Measurements from ENCODE around the gene PSMB5. TPM values are rescaled to one million over a fixed set of nuclear protein-coding genes. Genes with fewer than 3 reads are reported as not detected.

Gene PSMB5
- total and polyA plus RNA-seq, 9 of the 15 experiments (the other 6 are each of a cell fraction or from before 2014, with no cell fraction given), result 198 to 1,870 (median 269) TPM

GRCh38 chr14:23066368-23066767 is 31.7 kb upstream of the PSMB5 start (continued):
- TF ChIP-seq ATF3 (IDR thresholded peaks at IDR 0.05), result no peak
- no peak for TF ChIP-seq ATF3 (CRISPR knock-in tag; conservative IDR thresholded peaks at IDR 0.05)
- no peak for TF ChIP-seq ZNF561 (CRISPR knock-in tag; conservative IDR thresholded peaks at IDR 0.05)
- no peak for TF ChIP-seq ZKSCAN3 (CRISPR knock-in tag; IDR thresholded peaks at IDR 0.05)
- TF ChIP-seq ZNF507 (tag; conservative IDR thresholded peaks at IDR 0.05), result no peak
- TF ChIP-seq BACH1 (tag; IDR thresholded peaks at IDR 0.05), result no peak
- TF ChIP-seq ZNF347 (CRISPR knock-in tag; IDR thresholded peaks at IDR 0.05; ENCODE audit: low read depth), result no peak
- no peak for TF ChIP-seq ZFPM2 (CRISPR knock-in tag; IDR thresholded peaks at IDR 0.05)

- ATAC-seq (no peak), FAIRE-seq (no peak), DNase-seq (ENCODE audit: extremely low read depth in 1 of 4, low spot score in 3 of 4) (no peak)
- H4K20me1 ChIP-seq (replicated peaks; ENCODE audit: control insufficient read depth, insufficient read depth, low read length), result peaks cover 12% of the 10 kb centered on the region; the same call in 1 of the 2 replicates
- no peak overlapping the region for H3K4me3 ChIP-seq
- no peaks in the 10 kb centered on the region for H3K27me3 ChIP-seq (ENCODE audit: control insufficient read depth in 2 of 2, insufficient read depth in 2 of 2, low read length in 2 of 2)
- no peak overlapping the region for H3K9ac ChIP-seq (ENCODE audit: insufficient read depth in 1 of 2, low read depth in 2 of 2, low read length in 2 of 2)
- CTCF ChIA-PET (ENCODE audit: low intra/inter-chr PET ratio), result no interaction called here
- peaks cover 94% of the 10 kb centered on the region for H3K36me3 ChIP-seq (ENCODE audit: control insufficient read depth, insufficient read depth, low read length)
- POLR2A ChIA-PET, result interaction anchor here (0.8 kb wide), 1 partner anchor 1631 kb away, joined by 3 read pairs; no protein-coding TSS in a partner anchor
- 89% methylated on average over 5 of the region's 5 CpGs for WGBS (ENCODE audit: insufficient coverage, low coverage, missing lambda C conversion rate)
- BruUV-seq (replicated peaks), result no TSS peak
- no peak overlapping the region for H3K4me2 ChIP-seq (ENCODE audit: insufficient read depth, low read length)
- no peak for TF ChIP-seq SETDB1 (IDR thresholded peaks at IDR 0.05; ENCODE audit: low read length)
- no peak for TF ChIP-seq ETV5 (CRISPR knock-in tag; IDR thresholded peaks at IDR 0.05; ENCODE audit: low read depth)
- TF ChIP-seq KLF13 (tag; IDR thresholded peaks at IDR 0.05; ENCODE audit: borderline replicate concordance, low read depth), result no peak
- no peak for TF ChIP-seq TAF7 (tag; IDR thresholded peaks at IDR 0.05)
- no peak for TF ChIP-seq PRPF4 (IDR thresholded peaks at IDR 0.05; ENCODE audit: insufficient read depth, low read depth, low read length, poor library complexity, severe bottlenecking)
- no peak for TF ChIP-seq PCBP2 (IDR thresholded peaks at IDR 0.05; ENCODE audit: low read depth, low read length, poor library complexity, severe bottlenecking)
- TF ChIP-seq CTCF (IDR thresholded peaks at IDR 0.05 in 2 of 3, conservative IDR thresholded peaks at IDR 0.05 in 1 of 3; ENCODE audit: insufficient read depth in 2 of 3, low read depth in 1 of 3, low read length in 3 of 3), result no peak
- no peak for TF ChIP-seq ZNF165 (CRISPR knock-in tag; IDR thresholded peaks at IDR 0.05; ENCODE audit: borderline replicate concordance)
- TF ChIP-seq SMAD1 (IDR thresholded peaks at IDR 0.05; ENCODE audit: low read depth, low read length, partially characterized antibody), result no peak
- peaks cover 32% of the 10 kb centered on the region for H3K79me2 ChIP-seq (ENCODE audit: control insufficient read depth, insufficient read depth, low read length)
- H2AFZ ChIP-seq (ENCODE audit: low read depth, low read length), result no peak overlapping the region
- peaks cover 0 to 5% of the 10 kb centered on the region in 2 experiments; a peak in 2 of 5 replicates for H3K4me1 ChIP-seq (replicated peaks in 1 of 2; ENCODE audit: control insufficient read depth in 2 of 2, insufficient read depth in 2 of 2, low read length in 2 of 2)
- peaks cover 5% of the 10 kb centered on the region for H3K9me1 ChIP-seq (ENCODE audit: control insufficient read depth, insufficient read depth, low read length)
- in situ Hi-C loops (cut with MboI), result no loop called here
- H3K9me3 ChIP-seq (replicated peaks; ENCODE audit: control insufficient read depth, insufficient read depth, low read depth, low read length), result no peaks in the 10 kb centered on the region
- no peak overlapping the region for H3K27ac ChIP-seq (ENCODE audit: extremely low read depth, low read depth, low read length)
- intact Hi-C loops (cut with micrococcal nuclease), result no loop called here
Observed at GRCh38 chr14:23063601-23064000, 28.9 kb upstream of the PSMB5 start.
